Right hindlimb (tissue), 1 donor: Measurements from ENCODE around the gene GNAS-AS1.

ENCODE experiments used
- DNase-seq: peaks from one replicate; pipeline ENCODE4 v3.0.0-alpha.2; 2018

GNAS-AS1 gene

GRCh38 chr20:58850693-58851174, at the start of gene GNAS-AS1:
TSS of gene GNAS-AS1 (minus strand) at chr20:58850902.
- DNase-seq = peak; percentile 92

DNA sequence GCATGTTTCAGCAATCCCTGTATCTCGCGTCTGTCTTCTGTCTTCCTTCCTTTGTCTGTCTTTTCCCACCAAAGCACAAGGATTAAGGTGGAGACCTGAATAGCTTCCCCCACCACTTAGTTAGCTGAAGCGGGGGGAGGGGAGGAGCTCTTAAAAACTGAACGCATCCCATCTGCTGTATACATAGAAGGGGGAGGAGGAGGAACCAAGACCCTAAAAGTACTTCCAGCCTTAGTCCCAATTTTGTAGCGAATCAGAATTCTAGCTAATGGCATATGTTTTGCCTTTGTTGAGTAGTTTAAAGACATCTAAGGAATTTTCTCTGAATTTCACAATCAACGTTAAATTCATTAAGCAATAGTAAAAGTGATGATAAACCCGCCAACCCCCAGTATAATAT, 49.7 kb upstream of the GNAS-AS1 start:
- DNase-seq = no peak

DNA sequence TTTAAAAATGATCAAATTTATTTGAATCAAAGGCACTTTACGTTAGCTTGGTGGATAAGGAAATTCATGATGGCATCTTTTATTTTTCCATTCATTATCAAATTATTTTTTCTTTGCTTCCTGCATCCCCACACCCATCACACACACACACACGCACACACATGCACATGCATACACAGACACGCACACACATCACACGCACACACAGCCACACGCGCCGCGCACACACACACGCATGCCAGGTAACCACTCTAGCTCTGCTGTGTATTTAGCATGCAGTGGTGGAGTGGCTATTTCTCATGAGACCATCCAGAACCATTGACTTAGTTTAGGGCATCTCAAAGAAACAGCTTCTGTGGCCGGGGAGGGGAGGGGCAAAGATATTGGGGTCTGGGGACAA, 48.8 kb upstream of the GNAS-AS1 start:
- no peak for DNase-seq

DNA sequence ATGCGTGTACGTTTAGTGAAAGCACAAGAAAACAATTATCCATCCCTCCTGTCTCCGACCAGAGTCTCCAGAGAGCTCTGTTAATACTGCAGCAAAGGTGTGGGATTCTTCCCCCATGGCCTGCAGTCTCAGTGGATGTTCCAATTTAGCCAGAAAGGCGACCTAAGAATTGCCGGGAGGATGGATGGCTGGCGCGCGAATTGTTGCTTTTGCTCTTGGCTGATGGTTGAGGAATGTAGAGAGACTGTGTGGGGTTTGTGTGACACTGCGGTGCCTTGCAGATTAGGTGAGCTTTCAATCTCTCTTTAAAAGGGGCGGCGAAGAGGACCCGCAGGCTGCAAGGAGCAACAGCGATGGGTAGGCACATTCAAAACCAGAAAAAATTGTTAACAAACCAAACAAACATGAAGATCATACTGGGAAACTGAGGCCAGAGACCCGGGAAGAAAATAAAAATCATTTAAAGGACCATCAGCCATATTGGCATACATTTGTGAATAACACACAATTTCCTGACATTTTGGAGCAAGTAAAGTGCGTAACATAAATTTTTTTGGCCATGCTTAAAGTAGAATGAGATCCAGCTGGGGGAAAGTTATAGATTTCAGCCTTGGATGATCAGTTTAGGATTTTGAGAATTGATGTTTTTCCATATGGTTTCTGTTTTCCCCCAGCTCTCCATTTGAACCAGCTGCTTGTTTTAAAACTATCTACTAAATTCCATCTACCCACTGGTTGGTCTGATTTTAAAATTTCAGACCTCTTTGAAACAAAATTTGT, 48.1 kb upstream of the GNAS-AS1 start:
- no peak for DNase-seq

- no peak for DNase-seq
These were observed 46.8 kb upstream of the GNAS-AS1 start for GRCh38 chr20:58897488-58897887.

DNA sequence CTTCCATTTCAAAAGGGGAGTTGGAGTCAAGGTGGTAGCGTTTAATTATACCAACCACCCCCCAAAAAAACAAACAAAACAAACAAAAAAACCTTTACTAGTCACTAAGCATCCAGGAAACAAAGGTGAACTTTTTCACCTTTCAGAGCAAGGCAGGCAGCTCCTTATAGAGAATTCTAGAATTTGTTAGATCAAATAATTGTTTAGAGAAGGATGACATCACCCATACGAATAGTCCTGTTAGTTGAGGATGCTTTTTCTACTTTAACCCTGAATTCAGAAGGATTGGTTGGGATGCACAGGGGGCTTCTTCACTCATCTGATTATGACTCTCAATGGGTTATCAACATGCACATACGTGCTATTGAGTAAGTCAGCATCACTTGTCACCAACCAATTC, 46.1 kb upstream of the GNAS-AS1 start:
- DNase-seq = no peak

- DNase-seq = no peak
These were observed 44.9 kb upstream of the GNAS-AS1 start for GRCh38 chr20:58895448-58896180.

- DNase-seq = no peak
These were observed 44.1 kb upstream of the GNAS-AS1 start for GRCh38 chr20:58894652-58895447.

DNA sequence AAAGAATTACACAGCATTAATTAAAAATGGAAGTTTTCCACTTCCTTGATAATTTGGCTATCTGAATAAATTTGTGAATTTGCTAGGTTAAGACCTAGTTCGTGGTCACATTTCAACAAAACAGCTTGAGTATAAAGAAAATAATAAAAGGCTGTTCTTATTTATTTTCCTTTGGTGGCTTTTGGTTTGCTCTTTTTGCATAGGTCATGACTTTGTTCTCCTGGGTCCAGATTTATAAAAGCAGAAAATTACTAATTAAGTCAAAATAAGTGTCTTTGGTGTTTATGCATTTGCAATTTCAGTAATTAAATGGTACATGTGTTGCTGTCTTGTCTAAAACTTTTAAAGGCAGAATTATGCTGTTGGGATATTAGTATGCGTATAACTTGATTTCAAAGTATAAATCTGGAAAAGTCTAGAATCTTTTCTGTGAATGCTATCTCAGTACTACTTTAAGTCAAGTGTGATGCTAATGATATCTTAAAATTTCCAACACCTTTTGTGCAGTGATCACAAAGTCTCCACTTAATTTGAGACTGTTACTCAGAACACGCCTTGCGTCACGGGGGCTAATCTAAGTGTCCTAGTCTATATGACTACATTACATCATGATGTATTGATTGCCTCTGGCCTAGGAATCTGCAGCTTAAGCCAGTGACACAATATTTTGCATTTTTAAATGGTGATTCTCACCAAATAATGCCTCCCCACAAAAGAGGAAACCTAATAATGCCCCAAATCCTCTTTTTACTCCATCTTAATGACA, 42.8 kb upstream of the GNAS-AS1 start:
- no peak for DNase-seq

DNA sequence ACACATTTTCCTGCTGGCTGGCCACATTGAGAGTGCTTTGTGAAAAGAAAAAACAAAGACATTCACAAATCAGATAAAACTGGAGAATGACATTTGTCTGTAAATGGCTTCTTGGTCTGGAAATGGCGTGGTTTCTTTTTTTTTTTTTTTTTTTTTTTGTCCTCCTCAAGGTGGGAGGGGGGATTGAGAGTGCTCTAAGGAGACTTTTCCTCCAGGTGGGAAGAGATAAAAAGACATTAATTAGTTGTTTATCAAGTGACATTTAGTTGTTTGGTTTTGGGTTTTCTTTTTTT, 42.2 kb upstream of the GNAS-AS1 start:
- DNase-seq = no peak

- peak; percentile 91 for DNase-seq
These were observed 41.6 kb upstream of the GNAS-AS1 start for GRCh38 chr20:58892141-58892931.

DNA sequence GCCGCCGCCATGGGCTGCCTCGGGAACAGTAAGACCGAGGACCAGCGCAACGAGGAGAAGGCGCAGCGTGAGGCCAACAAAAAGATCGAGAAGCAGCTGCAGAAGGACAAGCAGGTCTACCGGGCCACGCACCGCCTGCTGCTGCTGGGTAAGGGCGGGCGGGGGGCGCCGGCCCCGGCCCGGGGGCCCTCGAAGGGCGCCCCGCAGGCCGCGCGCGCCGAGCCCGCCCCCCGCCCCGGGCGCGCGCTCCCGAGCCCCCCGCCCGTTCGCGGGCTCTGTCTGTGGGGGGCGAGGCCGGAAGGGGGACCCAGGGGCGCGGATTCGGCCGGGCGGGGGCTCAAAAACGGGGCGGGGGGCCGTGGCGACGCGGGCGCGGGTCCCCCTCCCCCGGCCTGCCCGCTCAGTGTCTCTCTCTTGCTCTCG, 41.0 kb upstream of the GNAS-AS1 start:
- no peak for DNase-seq

DNA sequence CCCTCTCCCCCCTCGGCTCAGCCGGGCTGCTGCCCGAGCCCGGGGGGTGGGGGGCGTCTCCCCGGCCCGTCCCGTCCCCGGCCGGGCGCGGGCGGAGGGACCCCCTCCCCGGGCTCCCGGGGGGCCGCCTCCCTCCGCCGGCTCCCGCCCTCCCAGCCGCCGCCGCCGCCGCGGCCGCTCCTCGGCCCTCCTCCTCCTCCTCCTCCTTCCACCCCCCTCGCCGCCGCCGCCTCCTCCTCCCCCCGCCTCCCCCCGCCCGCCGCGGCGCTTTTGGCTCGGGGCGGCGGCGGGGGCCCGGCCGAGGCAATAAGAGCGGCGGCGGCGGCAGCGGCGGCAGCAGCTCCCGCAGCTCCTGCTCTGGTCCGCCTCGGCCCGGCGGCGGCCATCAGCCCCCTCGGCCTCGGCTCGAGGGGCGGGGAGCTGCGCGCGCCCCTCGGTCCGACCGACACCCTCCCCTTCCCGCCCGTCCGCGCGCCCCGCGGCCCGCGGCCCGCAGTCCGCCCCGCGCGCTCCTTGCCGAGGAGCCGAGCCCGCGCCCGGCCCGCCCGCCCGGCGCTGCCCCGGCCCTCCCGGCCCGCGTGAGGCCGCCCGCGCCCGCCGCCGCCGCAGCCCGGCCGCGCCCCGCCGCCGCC, 40.5 kb upstream of the GNAS-AS1 start:
- no peak for DNase-seq

DNA sequence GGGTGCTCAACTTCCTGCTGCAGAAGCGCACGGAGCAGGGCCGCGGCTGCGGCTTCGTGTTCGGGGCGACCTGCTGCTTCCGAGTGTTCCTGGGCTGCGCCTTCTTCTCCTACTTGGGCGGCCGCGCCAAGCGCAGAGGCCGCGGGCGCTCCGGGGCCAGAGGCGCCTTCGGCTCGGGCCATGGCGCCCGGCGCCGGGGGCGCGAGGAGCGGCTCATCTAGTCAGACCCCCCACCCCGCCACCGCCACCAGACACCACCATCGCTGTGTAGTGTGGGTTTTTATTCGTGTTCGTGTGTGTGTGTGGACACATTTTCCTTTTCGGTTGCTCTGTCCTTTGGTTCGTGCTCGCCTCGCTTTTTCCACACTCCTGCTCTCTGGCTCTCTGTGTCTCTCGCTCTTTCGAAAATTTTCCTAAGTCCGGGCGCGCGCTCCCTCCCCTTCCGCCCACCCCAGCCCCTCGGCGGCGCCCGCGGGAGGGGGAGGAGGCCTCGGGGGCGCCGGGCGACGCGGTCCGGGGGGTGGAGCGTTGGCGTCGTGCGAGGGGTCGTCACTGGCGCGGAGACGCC, 39.9 kb upstream of the GNAS-AS1 start:
- DNase-seq = peak; percentile 95

DNA sequence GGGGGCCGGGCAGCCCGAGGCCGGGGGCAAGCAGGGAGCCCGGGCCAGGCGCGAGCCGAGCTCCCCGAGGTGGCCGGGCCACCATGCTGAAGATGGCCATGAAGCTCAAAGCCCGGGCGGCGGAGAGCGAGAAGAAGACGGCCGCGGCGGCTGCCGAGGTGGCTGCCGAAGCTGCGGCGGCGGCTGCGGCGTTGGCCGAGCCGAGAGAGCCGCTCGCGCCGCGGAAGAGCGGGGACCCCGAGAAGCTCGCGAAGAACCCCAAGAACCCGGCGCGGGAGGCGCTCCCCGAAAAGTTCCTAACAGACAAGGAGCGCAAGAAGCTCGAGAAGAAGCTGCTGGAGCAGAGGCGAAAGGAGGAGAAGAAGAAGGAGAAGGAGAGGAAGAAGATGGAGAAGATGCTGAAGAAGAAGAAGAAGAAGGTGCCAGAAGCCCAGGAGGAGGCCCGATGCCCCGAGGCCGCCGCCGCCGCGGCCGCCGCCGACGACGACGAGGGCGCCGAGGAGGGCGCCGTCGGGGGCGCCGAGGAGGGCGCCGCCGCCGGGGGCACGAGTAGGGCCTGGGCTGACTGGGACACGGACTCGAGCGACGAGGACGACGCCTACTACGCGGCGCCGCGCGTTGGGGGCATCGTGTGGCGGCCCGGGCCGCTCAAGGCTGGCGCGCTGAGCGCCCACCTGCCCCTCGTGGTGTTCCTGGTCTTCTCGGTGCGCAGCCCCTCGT, 39.3 kb upstream of the GNAS-AS1 start:
- DNase-seq = no peak

DNA sequence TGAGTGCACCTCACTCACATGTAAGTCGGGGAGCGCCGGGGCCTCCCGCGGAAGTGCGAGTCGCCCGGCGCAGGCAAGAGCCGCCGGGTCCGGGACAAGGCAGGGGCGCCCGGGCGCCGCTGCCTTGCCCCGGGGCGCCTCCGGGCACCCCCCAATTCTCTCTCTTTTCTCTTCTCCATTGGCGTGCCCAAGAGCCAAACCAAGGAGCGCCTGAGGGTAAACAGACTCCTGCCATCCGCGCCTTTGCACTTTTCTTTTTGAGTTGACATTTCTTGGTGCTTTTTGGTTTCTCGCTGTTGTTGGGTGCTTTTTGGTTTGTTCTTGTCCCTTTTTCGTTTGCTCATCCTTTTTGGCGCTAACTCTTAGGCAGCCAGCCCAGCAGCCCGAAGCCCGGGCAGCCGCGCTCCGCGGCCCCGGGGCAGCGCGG, 38.6 kb upstream of the GNAS-AS1 start:
- DNase-seq = no peak

GRCh38 chr20:58888521-58889333, 38.0 kb upstream of the GNAS-AS1 start:
- DNase-seq = peak; percentile 88

- no peak for DNase-seq
These were observed 37.4 kb upstream of the GNAS-AS1 start for GRCh38 chr20:58888103-58888502.

DNA sequence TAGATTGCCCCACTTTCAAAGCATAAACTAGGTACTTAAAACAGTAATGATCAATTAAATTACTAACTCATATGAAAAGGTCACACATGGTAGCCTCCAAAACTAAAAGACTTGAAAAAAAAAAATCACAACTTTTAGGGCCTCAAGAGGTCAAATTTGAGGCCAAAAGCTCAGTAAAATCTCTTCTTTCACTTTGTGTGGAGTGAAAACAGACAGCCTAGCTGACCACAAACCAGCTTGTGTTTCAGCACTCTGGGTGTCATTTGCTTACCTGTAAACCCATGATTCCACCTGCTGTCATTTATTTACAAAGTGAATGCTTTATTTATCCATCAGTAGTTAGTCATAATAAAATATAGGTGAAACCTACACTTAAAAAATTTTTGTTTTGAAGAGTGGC, 35.8 kb upstream of the GNAS-AS1 start:
- DNase-seq = no peak
